WTC11 (cell line): ENCODE measurements around the gene ZFHX3.

ENCODE experiments used
- AR ChIP-seq: fragments of 250-450 bp; sonication (Bioruptor Pico); IDR thresholded peaks from 2 replicates; pipeline ENCODE4 v1.9.0; 2021; ENCODE audit warnings: mild to moderate bottlenecking
- CREB1 ChIP-seq: sonication (generic); formaldehyde crosslinking; IDR thresholded peaks from 2 replicates; pipeline ENCODE4 v1.8.0; 2023; ENCODE audit warnings: mild to moderate bottlenecking, missing genetic modification reagents
- CTCF ChIP-seq: fragments of 200-600 bp; IDR thresholded peaks from 2 replicates; pipeline ENCODE4 v1.8.0; 2022; ENCODE audit warnings: antibody characterized with exemption
- ELF4 ChIP-seq: sonication (generic); formaldehyde crosslinking; IDR thresholded peaks from 2 replicates; pipeline ENCODE4 v1.8.1; 2022; ENCODE audit warnings: low read depth, mild to moderate bottlenecking, moderate library complexity, missing genetic modification reagents
- IRF1 ChIP-seq: sonication (generic); formaldehyde crosslinking; IDR thresholded peaks from 2 replicates; pipeline ENCODE4 v1.8.0; 2023; ENCODE audit warnings: missing genetic modification reagents
- JUN ChIP-seq: sonication (generic); formaldehyde crosslinking; IDR thresholded peaks from 2 replicates; pipeline ENCODE4 v1.8.0; 2023; ENCODE audit warnings: mild to moderate bottlenecking, missing genetic modification reagents
- MAX ChIP-seq: sonication (generic); formaldehyde crosslinking; IDR thresholded peaks from 2 replicates; pipeline ENCODE4 v1.8.0; 2022; ENCODE audit warnings: mild to moderate bottlenecking, missing genetic modification reagents
- NFYB ChIP-seq: sonication (generic); formaldehyde crosslinking; conservative IDR thresholded peaks from 2 replicates; pipeline ENCODE4 v1.8.0; 2022; ENCODE audit warnings: low read depth, missing genetic modification reagents
- NR3C1 ChIP-seq: sonication (generic); formaldehyde crosslinking; conservative IDR thresholded peaks from 2 replicates; pipeline ENCODE4 v1.8.1; 2023; ENCODE audit warnings: low read depth, mild to moderate bottlenecking, missing genetic modification reagents
- USF1 ChIP-seq: sonication (generic); formaldehyde crosslinking; IDR thresholded peaks from 2 replicates; pipeline ENCODE4 v1.8.0; 2022; ENCODE audit warnings: mild to moderate bottlenecking, missing genetic modification reagents
- ZNF121 ChIP-seq: sonication (generic); formaldehyde crosslinking; IDR thresholded peaks from 2 replicates; pipeline ENCODE4 v1.8.0; 2023; ENCODE audit warnings: missing genetic modification reagents

- TF ChIP-seq CREB1 = no peak
- TF ChIP-seq IRF1 = no peak
- TF ChIP-seq CTCF = no peak
- TF ChIP-seq ZNF121 (CRISPR knock-in tag) = no peak
- no peak for TF ChIP-seq JUN (CRISPR knock-in tag)
- TF ChIP-seq NR3C1 = no peak
- no peak for TF ChIP-seq AR (CRISPR knock-in tag)
- no peak for TF ChIP-seq ELF4 (CRISPR knock-in tag)
- TF ChIP-seq MAX (CRISPR knock-in tag) = no peak
- TF ChIP-seq USF1 (CRISPR knock-in tag) = no peak
- TF ChIP-seq NFYB (CRISPR knock-in tag) = no peak
Observed at GRCh38 chr16:73054813-73055482, 7.0 kb upstream of the ZFHX3 start.
